WTC11 (cell line): ENCODE data around the gene OLFM2.

Experiments used
- EMX1 ChIP-seq: fragments of 250-450 bp; sonication (Bioruptor Pico); IDR thresholded peaks from 2 replicates; pipeline ENCODE4 v1.8.0; 2021; ENCODE audit warnings: mild to moderate bottlenecking
- ESRRA ChIP-seq: sonication (generic); formaldehyde crosslinking; IDR thresholded peaks from 2 replicates; pipeline ENCODE4 v1.8.1; 2022; ENCODE audit warnings: mild to moderate bottlenecking, missing genetic modification reagents, borderline replicate concordance
- FOXP1 ChIP-seq: sonication (generic); formaldehyde crosslinking; IDR thresholded peaks from 2 replicates; pipeline ENCODE4 v1.8.0; 2022; ENCODE audit warnings: missing genetic modification reagents, mild to moderate bottlenecking, moderate library complexity, borderline replicate concordance
- GTF2I ChIP-seq: fragments of 250-450 bp; sonication (Bioruptor Pico); conservative IDR thresholded peaks from 2 replicates; pipeline ENCODE4 v1.4.0; 2021; ENCODE audit warnings: mild to moderate bottlenecking
- KAT7 ChIP-seq: sonication (generic); formaldehyde crosslinking; IDR thresholded peaks from 2 replicates; pipeline ENCODE4 v1.8.1; 2023; ENCODE audit warnings: missing genetic modification reagents, mild to moderate bottlenecking, borderline replicate concordance
- NFYB ChIP-seq: sonication (generic); formaldehyde crosslinking; conservative IDR thresholded peaks from 2 replicates; pipeline ENCODE4 v1.8.0; 2022; ENCODE audit warnings: low read depth, missing genetic modification reagents
- SP1 ChIP-seq: sonication (generic); formaldehyde crosslinking; conservative IDR thresholded peaks from 2 replicates; pipeline ENCODE4 v1.8.1; 2022; ENCODE audit warnings: missing genetic modification reagents
- ZNF416 ChIP-seq: fragments of 250-450 bp; sonication (Bioruptor Pico); IDR thresholded peaks from 2 replicates; pipeline ENCODE4 v1.9.0; 2021; ENCODE audit warnings: mild to moderate bottlenecking, inconsistent platforms
- ZNF671 ChIP-seq: fragments of 250-450 bp; sonication (Bioruptor Pico); IDR thresholded peaks from 2 replicates; pipeline ENCODE4 v1.8.0; 2021; ENCODE audit warnings: mild to moderate bottlenecking
- TF ChIP-seq, protein P1 (sequence below): fragments of 200-600 bp; IDR thresholded peaks from 2 replicates; pipeline ENCODE4 v1.8.0; 2022; ENCODE audit warnings: antibody characterized with exemption
- TF ChIP-seq, protein P2 (sequence below): sonication (generic); formaldehyde crosslinking; IDR thresholded peaks from 2 replicates; pipeline ENCODE4 v1.8.0; 2023; ENCODE audit warnings: missing genetic modification reagents

DNA sequence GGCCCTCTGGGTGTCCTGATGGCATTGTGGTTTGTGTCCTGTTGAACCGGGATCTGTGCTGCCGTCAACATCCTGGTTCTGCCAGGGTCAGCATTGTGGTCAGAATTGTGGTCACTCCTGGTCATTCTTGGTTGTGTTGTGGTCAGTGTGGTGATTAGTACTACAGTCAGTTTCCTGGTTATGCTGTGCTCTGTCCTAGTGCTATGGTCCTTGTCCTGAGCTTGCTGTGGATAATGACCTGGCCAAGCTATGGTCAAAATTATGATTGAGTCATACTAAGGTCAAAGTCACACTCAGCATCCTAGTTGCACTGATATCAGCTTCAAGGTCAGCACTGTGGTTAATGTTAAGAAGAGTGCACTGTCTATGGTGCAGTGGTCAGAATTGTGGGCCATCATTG is 4.5 kb upstream of the OLFM2 start:
- TF ChIP-seq NFYB (CRISPR knock-in tag) (no peak), ZNF416 (CRISPR knock-in tag) (no peak), SP1 (CRISPR knock-in tag) (no peak), ESRRA (CRISPR knock-in tag) (no peak), GTF2I (CRISPR knock-in tag) (no peak), FOXP1 (CRISPR knock-in tag) (no peak), ZNF671 (no peak), EMX1 (no peak), KAT7 (no peak)
- TF ChIP-seq, protein P1, sequence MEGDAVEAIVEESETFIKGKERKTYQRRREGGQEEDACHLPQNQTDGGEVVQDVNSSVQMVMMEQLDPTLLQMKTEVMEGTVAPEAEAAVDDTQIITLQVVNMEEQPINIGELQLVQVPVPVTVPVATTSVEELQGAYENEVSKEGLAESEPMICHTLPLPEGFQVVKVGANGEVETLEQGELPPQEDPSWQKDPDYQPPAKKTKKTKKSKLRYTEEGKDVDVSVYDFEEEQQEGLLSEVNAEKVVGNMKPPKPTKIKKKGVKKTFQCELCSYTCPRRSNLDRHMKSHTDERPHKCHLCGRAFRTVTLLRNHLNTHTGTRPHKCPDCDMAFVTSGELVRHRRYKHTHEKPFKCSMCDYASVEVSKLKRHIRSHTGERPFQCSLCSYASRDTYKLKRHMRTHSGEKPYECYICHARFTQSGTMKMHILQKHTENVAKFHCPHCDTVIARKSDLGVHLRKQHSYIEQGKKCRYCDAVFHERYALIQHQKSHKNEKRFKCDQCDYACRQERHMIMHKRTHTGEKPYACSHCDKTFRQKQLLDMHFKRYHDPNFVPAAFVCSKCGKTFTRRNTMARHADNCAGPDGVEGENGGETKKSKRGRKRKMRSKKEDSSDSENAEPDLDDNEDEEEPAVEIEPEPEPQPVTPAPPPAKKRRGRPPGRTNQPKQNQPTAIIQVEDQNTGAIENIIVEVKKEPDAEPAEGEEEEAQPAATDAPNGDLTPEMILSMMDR = no peak
- TF ChIP-seq, protein P2, sequence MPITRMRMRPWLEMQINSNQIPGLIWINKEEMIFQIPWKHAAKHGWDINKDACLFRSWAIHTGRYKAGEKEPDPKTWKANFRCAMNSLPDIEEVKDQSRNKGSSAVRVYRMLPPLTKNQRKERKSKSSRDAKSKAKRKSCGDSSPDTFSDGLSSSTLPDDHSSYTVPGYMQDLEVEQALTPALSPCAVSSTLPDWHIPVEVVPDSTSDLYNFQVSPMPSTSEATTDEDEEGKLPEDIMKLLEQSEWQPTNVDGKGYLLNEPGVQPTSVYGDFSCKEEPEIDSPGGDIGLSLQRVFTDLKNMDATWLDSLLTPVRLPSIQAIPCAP (CRISPR knock-in tag) = no peak
